HG03175 (cell line): ENCODE data around the gene HS3ST2.

Experiments used
- ATAC-seq: cut with Tn5 transposase; IDR thresholded peaks from one replicate; pipeline ENCODE4 v1.9.1; 2021; ENCODE audit warnings: mild to moderate bottlenecking, moderate library complexity; ENCODE audit not compliant: unreplicated experiment

HS3ST2 gene

GRCh38 chr16:22813948-22814710 is at the start of gene HS3ST2:
HS3ST2 (plus strand) TSS chr16:22814162; CDS start chr16:22814611, 449 bp downstream.
- ATAC-seq, result no peak

GRCh38 chr16:22764662-22765327 is 49.2 kb upstream of the HS3ST2 start:
- no peak for ATAC-seq

- ATAC-seq, result no peak
These were observed 48.5 kb upstream of the HS3ST2 start for GRCh38 chr16:22765479-22765878.

GRCh38 chr16:22770866-22771265 is 43.1 kb upstream of the HS3ST2 start:
- ATAC-seq, result no peak

- ATAC-seq, result no peak
These were observed 42.4 kb upstream of the HS3ST2 start for GRCh38 chr16:22771551-22771950.

GRCh38 chr16:22775220-22775922 is 38.6 kb upstream of the HS3ST2 start:
- ATAC-seq, result no peak

- no peak for ATAC-seq
These were observed 32.5 kb upstream of the HS3ST2 start for GRCh38 chr16:22781480-22781879.

GRCh38 chr16:22782314-22782713 is 31.6 kb upstream of the HS3ST2 start:
- ATAC-seq, result no peak

GRCh38 chr16:22784690-22785214 is 29.2 kb upstream of the HS3ST2 start:
- ATAC-seq, result no peak

- ATAC-seq, result no peak
These were observed 28.4 kb upstream of the HS3ST2 start for GRCh38 chr16:22785552-22785951.

- no peak for ATAC-seq
These were observed 27.7 kb upstream of the HS3ST2 start for GRCh38 chr16:22786284-22786683.

GRCh38 chr16:22786691-22787090 is 27.3 kb upstream of the HS3ST2 start:
- no peak for ATAC-seq

GRCh38 chr16:22787466-22788192 is 26.3 kb upstream of the HS3ST2 start:
- ATAC-seq, result no peak

- ATAC-seq, result no peak
These were observed 25.8 kb upstream of the HS3ST2 start for GRCh38 chr16:22788193-22788530.

- ATAC-seq, result no peak
These were observed 24.5 kb upstream of the HS3ST2 start for GRCh38 chr16:22789281-22789945.

- no peak for ATAC-seq
These were observed 16.4 kb upstream of the HS3ST2 start for GRCh38 chr16:22797551-22797950.

GRCh38 chr16:22799113-22799512 is 14.8 kb upstream of the HS3ST2 start:
- no peak for ATAC-seq

- ATAC-seq, result no peak
These were observed 9.1 kb upstream of the HS3ST2 start for GRCh38 chr16:22804893-22805292.

GRCh38 chr16:22805326-22805725 is 8.6 kb upstream of the HS3ST2 start:
- no peak for ATAC-seq

- no peak for ATAC-seq
These were observed 7.2 kb upstream of the HS3ST2 start for GRCh38 chr16:22806811-22807210.
